ENCODE data around the gene SFI1.
"Not testable (repeated sequence)": the region's sequence is repeated elsewhere in the genome, so short reads cannot be mapped to it uniquely, and the experiment has no call there.

- TF ChIP-seq CTCF (IDR thresholded peaks at IDR 0.05; ENCODE audit: poor library complexity); EZH2phosphoT487 (IDR thresholded peaks at IDR 0.05; ENCODE audit: low read depth, severe bottlenecking, unreplicated experiment); EZH2 (IDR thresholded peaks at IDR 0.05; ENCODE audit: borderline replicate concordance): not testable (repeated sequence)
Observed at GRCh38 chr22:31482470-31482869, 13.9 kb upstream of the SFI1 start.

Data from hepatocyte (in vitro differentiated cells).